OCI-M2 (cell line): ENCODE measurements around the gene TRIP10.
"Not testable (repeated sequence)": the region's sequence is repeated elsewhere in the genome, so short reads cannot be mapped to it uniquely, and the experiment has no call there.

Experiments
- DNase-seq: peaks from one replicate; lab custom pipeline; 2025; ENCODE audit not compliant: unreplicated experiment; lab: John Stamatoyannopoulos, UW

TRIP10 gene

GRCh38 chr19:6766357-6767080 is 27.0 kb downstream of the TRIP10 start:
- DNase-seq: no peak

GRCh38 chr19:6767081-6767356 is 27.5 kb downstream of the TRIP10 start:
- DNase-seq: no peak

GRCh38 chr19:6767357-6768235 is 28.1 kb downstream of the TRIP10 start, which contains the start of gene SH2D3A:
Gene SH2D3A, minus strand, starts transcription at chr19:6767435. Its CDS starts 3,687 bp downstream, at chr19:6763748.
- DNase-seq: no peak

GRCh38 chr19:6768236-6768785 is 28.8 kb downstream of the TRIP10 start:
- no peak for DNase-seq

GRCh38 chr19:6769006-6769619 is 29.6 kb downstream of the TRIP10 start:
- DNase-seq: no peak

GRCh38 chr19:6771648-6772027 is 32.2 kb downstream of the TRIP10 start:
- DNase-seq: not testable (repeated sequence)

GRCh38 chr19:6772028-6772865 is 32.8 kb downstream of the TRIP10 start, which contains the start of gene VAV1:
Gene VAV1, plus strand, starts transcription at chr19:6772708. Its CDS starts 100 bp downstream, at chr19:6772808.
- no peak for DNase-seq

GRCh38 chr19:6772866-6773322 is 33.4 kb downstream of the TRIP10 start:
- no peak for DNase-seq

- DNase-seq: no peak
These were observed 33.9 kb downstream of the TRIP10 start for GRCh38 chr19:6773323-6773931.

GRCh38 chr19:6774821-6775707 is 35.6 kb downstream of the TRIP10 start:
- DNase-seq: no peak

GRCh38 chr19:6776045-6776444 is 36.6 kb downstream of the TRIP10 start:
- DNase-seq: not testable (repeated sequence)

- no peak for DNase-seq
These were observed 37.5 kb downstream of the TRIP10 start for GRCh38 chr19:6776999-6777398.

GRCh38 chr19:6777434-6777833 is 38.0 kb downstream of the TRIP10 start:
- no peak for DNase-seq

- no peak for DNase-seq
These were observed 38.9 kb downstream of the TRIP10 start for GRCh38 chr19:6778386-6778785.

- DNase-seq: no peak
These were observed 39.7 kb downstream of the TRIP10 start for GRCh38 chr19:6779206-6779605.

GRCh38 chr19:6787393-6787792 is 47.9 kb downstream of the TRIP10 start:
- no peak for DNase-seq

GRCh38 chr19:6788896-6789295 is 49.4 kb downstream of the TRIP10 start:
- no peak for DNase-seq

GRCh38 chr19:6790194-6791128 is 51.0 kb downstream of the TRIP10 start:
- no peak for DNase-seq
